Endodermal cell (in vitro differentiated cells): ENCODE data around the gene FAM193A. TPM values are rescaled to one million over a fixed set of nuclear protein-coding genes. Genes with fewer than 3 reads are reported as not detected.

Experiments
- DNase-seq: peaks from one replicate; pipeline ENCODE4 v3.0.0-alpha.2; 2017
- H3K27ac ChIP-seq: 2 replicates; pipeline ENCODE4 v1.5.1; 2013; ENCODE audit warnings: mild to moderate bottlenecking, low read depth, low read length, moderate library complexity
- H3K27me3 ChIP-seq: 2 replicates; pipeline ENCODE4 v1.6.1; 2013; ENCODE audit warnings: mild to moderate bottlenecking, low read length, moderate library complexity; ENCODE audit not compliant: insufficient read depth, control insufficient read depth, poor library complexity, severe bottlenecking
- H3K36me3 ChIP-seq: 2 replicates; pipeline ENCODE4 v1.7.0; 2013; ENCODE audit warnings: mild to moderate bottlenecking, low read length, moderate library complexity; ENCODE audit not compliant: control insufficient read depth, insufficient read depth
- H3K4me1 ChIP-seq: one replicate; pipeline ENCODE4 v1.7.0; 2013; ENCODE audit warnings: low read length; ENCODE audit not compliant: control insufficient read depth, insufficient read depth
- H3K4me3 ChIP-seq: 2 replicates; pipeline ENCODE4 v1.5.1; 2013; ENCODE audit warnings: mild to moderate bottlenecking, low read length, moderate library complexity
- H3K9ac ChIP-seq: 2 replicates; pipeline ENCODE4 v1.6.1; 2013; ENCODE audit warnings: mild to moderate bottlenecking, low read length, moderate library complexity; ENCODE audit not compliant: poor library complexity, severe bottlenecking; ENCODE audit errors: extremely low read depth
- H3K9me3 ChIP-seq: 2 replicates; pipeline ENCODE4 v1.6.1; 2013; ENCODE audit warnings: mild to moderate bottlenecking, low read length, moderate library complexity; ENCODE audit not compliant: control insufficient read depth
- H3K27ac Mint-ChIP-seq: 2 replicates; pipeline ENCODE4 v1.8.0; 2020; ENCODE audit warnings: mixed read lengths
- H3K27me3 Mint-ChIP-seq: 2 replicates; pipeline ENCODE4 v1.8.0; 2021; ENCODE audit warnings: mild to moderate bottlenecking, mixed read lengths; ENCODE audit not compliant: insufficient read depth
- H3K36me3 Mint-ChIP-seq: 2 replicates; pipeline ENCODE4 v1.8.0; 2020; ENCODE audit warnings: low read depth, mixed read lengths
- H3K4me1 Mint-ChIP-seq: 2 replicates; pipeline ENCODE4 v1.8.0; 2020; ENCODE audit warnings: mixed read lengths
- H3K4me3 Mint-ChIP-seq: 2 replicates; pipeline ENCODE4 v1.8.0; 2020; ENCODE audit warnings: mild to moderate bottlenecking, moderate library complexity, mixed read lengths
- H3K9me3 Mint-ChIP-seq: 2 replicates; pipeline ENCODE4 v1.8.0; 2020; ENCODE audit warnings: mild to moderate bottlenecking, mixed read lengths
- CTCF ChIP-seq: fragments of 200-600 bp; sonication (generic); conservative IDR thresholded peaks from 2 replicates; pipeline ENCODE4 v1.5.0; 2021; ENCODE audit warnings: antibody characterized with exemption, mild to moderate bottlenecking
- WGBS, 2 experiments: methylation state at CpG; one replicate each; pipeline versions ENCODE4 v1.1.5 to v1.1.7; 2013; ENCODE audit warnings: missing lambda C conversion rate in 2 of 2, mixed read lengths in 1 of 2; ENCODE audit not compliant: insufficient coverage in 1 of 2, insufficient read length in 1 of 2; 5-methylcytosine and 5-hydroxymethylcytosine counted together
- total RNA-seq, 2 donors: library from RNA; stranded (reverse); fragmentation: NEBNext Ultra II Directional in 1 of 2; extraction: Animal tissue kit (Norgen Biotek cat#: 25700) in 1 of 2; gene quantifications; 2 replicates in 1 of 2; 3 replicates in 1 of 2; pipeline ENCODE4 v1.2.1, GENCODE V29; 2021

Gene FAM193A
- total RNA-seq, 2 donors from 2014 or later: 32.1 to 39.0 TPM

DNA sequence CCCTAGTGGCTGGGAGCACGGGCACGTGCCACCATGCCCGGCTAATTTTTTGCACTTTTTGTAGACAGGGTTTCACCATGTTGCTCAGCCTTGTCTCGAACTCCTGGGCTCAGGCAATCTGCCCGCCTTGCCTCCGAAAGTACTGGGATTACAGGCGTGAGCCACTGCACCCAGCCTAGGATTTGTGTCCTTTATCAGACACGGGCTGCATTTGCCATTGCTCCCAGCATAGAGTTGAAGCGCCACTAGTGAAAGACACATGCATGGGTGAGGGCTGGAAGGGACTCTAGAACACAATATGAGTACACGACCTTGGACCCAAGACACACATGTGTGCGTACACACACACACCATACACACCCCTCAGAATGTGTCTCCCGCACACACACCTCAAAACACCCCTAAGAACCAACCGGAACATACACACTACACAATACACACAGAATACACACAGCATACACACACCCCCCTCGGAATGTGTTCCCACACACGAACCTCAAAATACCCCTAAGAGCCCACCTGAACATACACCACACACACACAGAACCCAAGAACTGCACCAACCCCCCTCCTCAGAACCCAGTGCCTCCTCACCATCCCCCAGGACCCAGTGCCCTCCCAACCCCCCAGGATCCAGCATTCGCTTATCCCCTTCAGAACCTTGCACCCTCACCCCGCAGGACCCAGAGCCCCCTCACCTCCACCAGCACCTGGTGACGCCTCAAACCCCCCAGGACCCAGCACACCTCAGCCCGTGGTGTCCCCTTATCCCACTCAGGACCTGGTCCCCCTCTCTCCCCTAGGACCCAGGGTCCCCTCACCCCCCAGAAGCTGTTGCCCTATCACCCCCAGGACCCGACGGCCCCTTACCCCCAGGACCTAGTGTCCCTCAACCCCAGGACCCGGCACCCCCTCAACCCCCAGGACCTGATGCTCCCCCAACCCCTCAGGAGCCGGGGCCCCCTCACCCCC lies 218.7 kb downstream of the FAM193A start:
- Mint-ChIP-seq H3K4me3 (peak overlapping the region; percentile 61), H3K36me3 (peaks cover 7% of the 10 kb centered on the region), H3K9me3 (no peaks in the 10 kb centered on the region), H3K27me3 (peaks cover 6% of the 10 kb centered on the region), H3K27ac (no peak overlapping the region), H3K4me1 (peaks cover 5% of the 10 kb centered on the region)
- Histone ChIP-seq H3K9ac (peak overlapping the region; percentile 20), H3K27ac (no peak overlapping the region), H3K36me3 (no peaks in the 10 kb centered on the region), H3K9me3 (no peaks in the 10 kb centered on the region), H3K4me1 (no peaks in the 10 kb centered on the region), H3K27me3 (no peaks in the 10 kb centered on the region), H3K4me3 (peak overlapping the region; percentile 88)
- 73 to 94% methylated on average over 13 to 21 of the region's 23 CpGs for WGBS, 2 experiments
- no peak for TF ChIP-seq CTCF
- DNase-seq: no peak

- WGBS, 2 experiments: 1 to 5% methylated on average over 18 to 84 of the region's 96 CpGs
- no peaks in the 10 kb centered on the region for H3K9me3 ChIP-seq
- no peak within 1 kb of the TSS for H3K27ac Mint-ChIP-seq
Measured at GRCh38 chr4:2755821-2756690, 219.6 kb downstream of the FAM193A start, which contains the start of gene TNIP2. TNIP2 (minus strand) TSS chr4:2756336; CDS start chr4:2756289, 47 bp downstream.

More at GRCh38 chr4:2755821-2756690, 219.6 kb downstream of the FAM193A start, which contains the start of gene TNIP2:
- Histone ChIP-seq H3K27me3 (no peaks in the 10 kb centered on the region), H3K4me3 (peak within 1 kb of the TSS; percentile 88), H3K27ac (peak within 1 kb of the TSS; percentile 38), H3K9ac (peak within 1 kb of the TSS; percentile 20), H3K36me3 (no peaks in the 10 kb centered on the region), H3K4me1 (no peaks in the 10 kb centered on the region)
- Mint-ChIP-seq H3K4me1 (peaks cover 8% of the 10 kb centered on the region), H3K4me3 (peak within 1 kb of the TSS; percentile 61), H3K36me3 (peaks cover 6% of the 10 kb centered on the region), H3K9me3 (no peaks in the 10 kb centered on the region), H3K27me3 (peaks cover 6% of the 10 kb centered on the region)
- peak; percentile 67 for TF ChIP-seq CTCF
- DNase-seq: peak; percentile 93
